Measurements from ENCODE around the gene SLC46A2. TPM values are rescaled to one million over a fixed set of nuclear protein-coding genes. Genes with fewer than 3 reads are reported as not detected.

Gene SLC46A2
- total and polyA plus RNA-seq, 2 of the 13 experiments (the other 11 are each of a cell fraction or from before 2014, with no cell fraction given): not detected

DNA sequence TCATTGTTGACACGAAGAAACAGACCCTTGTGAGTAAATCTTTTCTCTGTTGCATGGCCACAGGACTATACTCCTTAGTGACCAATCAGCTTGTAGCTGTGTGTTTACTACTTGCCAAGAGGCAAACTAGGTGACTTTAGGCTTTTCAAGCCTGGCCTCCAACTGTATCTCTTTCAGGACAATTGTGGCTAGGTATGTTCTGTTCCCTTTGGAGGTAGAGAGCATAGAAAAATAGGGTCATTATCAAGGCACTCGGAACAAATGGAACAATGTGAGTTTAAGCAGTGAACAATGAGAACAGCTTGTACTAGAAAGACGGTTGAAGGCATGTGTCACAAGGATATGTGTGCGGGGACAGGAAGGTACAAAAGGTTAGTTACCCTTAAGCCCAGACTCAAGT lies 48.1 kb downstream of the SLC46A2 start:
- Histone ChIP-seq H2AFZ (ENCODE audit: low read length) (no peak overlapping the region), H4K20me1 (ENCODE audit: insufficient read depth, low read length) (no peaks in the 10 kb centered on the region), H3K9me3 (ENCODE audit: low read length) (no peaks in the 10 kb centered on the region), H3K27me3 (ENCODE audit: control insufficient read depth in 1 of 2, insufficient read depth in 2 of 2, low read length in 2 of 2) (no peaks in the 10 kb centered on the region), H3K4me3 (replicated peaks in 1 of 3; ENCODE audit: insufficient read depth in 1 of 3, low read depth in 2 of 3, low read length in 3 of 3) (no peak overlapping the region), H3K4me2 (ENCODE audit: low read depth, low read length) (no peak overlapping the region), H3K36me3 (replicated peaks in 1 of 2; ENCODE audit: control insufficient read depth in 1 of 2, insufficient read depth in 2 of 2, low read length in 2 of 2) (peaks cover 5 to 15% of the 10 kb centered on the region in 2 experiments), H3K79me2 (ENCODE audit: insufficient read depth, low read length) (no peaks in the 10 kb centered on the region), H3K9ac (ENCODE audit: insufficient read depth, low read depth, low read length) (no peak overlapping the region), H3K27ac (ENCODE audit: extremely low read length, insufficient read depth, low read length) (no peak overlapping the region), H3K4me1 (ENCODE audit: insufficient read depth, low read length) (peaks cover 15% of the 10 kb centered on the region)
- POLR2A ChIA-PET: no interaction called here
- no peak for TF ChIP-seq ZNF10 (CRISPR knock-in tag; IDR thresholded peaks at IDR 0.05; ENCODE audit: borderline replicate concordance, low read depth)
- in situ Hi-C loops (cut with HindIII; ENCODE audit: extremely low pct_ligation_motif_present, low pct_unique_long_range_greater_than_20kb): no loop called here
- CTCF ChIA-PET (ENCODE audit: low intra/inter-chr PET ratio, low total read pairs): no interaction called here
- intact Hi-C loops (cut with micrococcal nuclease; ENCODE audit: unreplicated experiment): no loop called here
- ATAC-seq: no peak
- 96% methylated on average over 4 of the region's 4 CpGs for WGBS (ENCODE audit: low lambda C conversion rate)
- DNase-seq (ENCODE audit: low spot score): no peak
- BruUV-seq (replicated peaks): no TSS peak
- FAIRE-seq: no peak

GRCh38 chr9:112841261-112841660 lies 49.4 kb downstream of the SLC46A2 start:
- Histone ChIP-seq H3K4me1 (ENCODE audit: insufficient read depth, low read length) (peaks cover 26% of the 10 kb centered on the region), H4K20me1 (ENCODE audit: insufficient read depth, low read length) (no peaks in the 10 kb centered on the region), H3K4me2 (ENCODE audit: low read depth, low read length) (no peak overlapping the region; the same call in 1 of the 2 replicates), H3K9me3 (ENCODE audit: low read length) (no peaks in the 10 kb centered on the region), H3K27me3 (ENCODE audit: control insufficient read depth in 1 of 2, insufficient read depth in 2 of 2, low read length in 2 of 2) (no peaks in the 10 kb centered on the region), H2AFZ (ENCODE audit: low read length) (no peak overlapping the region), H3K36me3 (replicated peaks in 1 of 2; ENCODE audit: control insufficient read depth in 1 of 2, insufficient read depth in 2 of 2, low read length in 2 of 2) (peaks cover 3 to 15% of the 10 kb centered on the region in 2 experiments; a peak in 4 of 5 replicates), H3K9ac (ENCODE audit: insufficient read depth, low read depth, low read length) (no peak overlapping the region), H3K4me3 (replicated peaks in 1 of 3; ENCODE audit: insufficient read depth in 1 of 3, low read depth in 2 of 3, low read length in 3 of 3) (no peak overlapping the region), H3K79me2 (ENCODE audit: insufficient read depth, low read length) (no peaks in the 10 kb centered on the region), H3K27ac (ENCODE audit: extremely low read length, insufficient read depth, low read length) (no peak overlapping the region)
- peak; percentile 85 for ATAC-seq
- in situ Hi-C loops (cut with HindIII; ENCODE audit: extremely low pct_ligation_motif_present, low pct_unique_long_range_greater_than_20kb): no loop called here
- 53% methylated on average over 3 of the region's 3 CpGs for whole genome bisulfite sequencing (ENCODE audit: low lambda C conversion rate)
- FAIRE-seq: no peak
- CTCF ChIA-PET (ENCODE audit: low intra/inter-chr PET ratio, low total read pairs): no interaction called here
- BruUV-seq (replicated peaks): no TSS peak
- DNase-seq (ENCODE audit: low spot score): peak; percentile 77
- intact Hi-C loops (cut with micrococcal nuclease; ENCODE audit: unreplicated experiment): no loop called here
- POLR2A ChIA-PET: no interaction called here
- TF ChIP-seq ZNF766 (CRISPR knock-in tag; IDR thresholded peaks at IDR 0.05; ENCODE audit: borderline replicate concordance) (no peak), CEBPB (IDR thresholded peaks at IDR 0.05; ENCODE audit: borderline replicate concordance, low read depth, low read length) (no peak), SETDB1 (CRISPR knock-in tag; IDR thresholded peaks at IDR 0.05; ENCODE audit: borderline replicate concordance) (no peak), SOX6 (IDR thresholded peaks at IDR 0.05) (no peak), SOX6 (CRISPR knock-in tag; IDR thresholded peaks at IDR 0.05) (peak; percentile 49), EP300 (IDR thresholded peaks at IDR 0.05; ENCODE audit: low read depth in 2 of 2, low read length in 2 of 2) (peak in 1 of 2 experiments; percentile 41; a peak in 1 of 4 replicates), EP300 (CRISPR knock-in tag; IDR thresholded peaks at IDR 0.05; ENCODE audit: borderline replicate concordance) (no peak), MIXL1 (CRISPR knock-in tag; IDR thresholded peaks at IDR 0.05) (0 out of 2 replicates have a peak, but pooled peaks have one; percentile 23), RXRA (CRISPR knock-in tag; IDR thresholded peaks at IDR 0.05) (no peak), ZNF3 (CRISPR knock-in tag; IDR thresholded peaks at IDR 0.05) (no peak), MTA1 (CRISPR knock-in tag; IDR thresholded peaks at IDR 0.05; ENCODE audit: borderline replicate concordance) (no peak), SALL2 (CRISPR knock-in tag; IDR thresholded peaks at IDR 0.05) (no peak)
- TF ChIP-seq, protein P1, sequence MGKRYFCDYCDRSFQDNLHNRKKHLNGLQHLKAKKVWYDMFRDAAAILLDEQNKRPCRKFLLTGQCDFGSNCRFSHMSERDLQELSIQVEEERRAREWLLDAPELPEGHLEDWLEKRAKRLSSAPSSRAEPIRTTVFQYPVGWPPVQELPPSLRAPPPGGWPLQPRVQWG (CRISPR knock-in tag; IDR thresholded peaks at IDR 0.05; ENCODE audit: borderline replicate concordance, low read depth): no peak
- TF ChIP-seq, protein P2, sequence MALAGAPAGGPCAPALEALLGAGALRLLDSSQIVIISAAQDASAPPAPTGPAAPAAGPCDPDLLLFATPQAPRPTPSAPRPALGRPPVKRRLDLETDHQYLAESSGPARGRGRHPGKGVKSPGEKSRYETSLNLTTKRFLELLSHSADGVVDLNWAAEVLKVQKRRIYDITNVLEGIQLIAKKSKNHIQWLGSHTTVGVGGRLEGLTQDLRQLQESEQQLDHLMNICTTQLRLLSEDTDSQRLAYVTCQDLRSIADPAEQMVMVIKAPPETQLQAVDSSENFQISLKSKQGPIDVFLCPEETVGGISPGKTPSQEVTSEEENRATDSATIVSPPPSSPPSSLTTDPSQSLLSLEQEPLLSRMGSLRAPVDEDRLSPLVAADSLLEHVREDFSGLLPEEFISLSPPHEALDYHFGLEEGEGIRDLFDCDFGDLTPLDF (CRISPR knock-in tag; IDR thresholded peaks at IDR 0.05): no peak
- TF ChIP-seq, protein P3, sequence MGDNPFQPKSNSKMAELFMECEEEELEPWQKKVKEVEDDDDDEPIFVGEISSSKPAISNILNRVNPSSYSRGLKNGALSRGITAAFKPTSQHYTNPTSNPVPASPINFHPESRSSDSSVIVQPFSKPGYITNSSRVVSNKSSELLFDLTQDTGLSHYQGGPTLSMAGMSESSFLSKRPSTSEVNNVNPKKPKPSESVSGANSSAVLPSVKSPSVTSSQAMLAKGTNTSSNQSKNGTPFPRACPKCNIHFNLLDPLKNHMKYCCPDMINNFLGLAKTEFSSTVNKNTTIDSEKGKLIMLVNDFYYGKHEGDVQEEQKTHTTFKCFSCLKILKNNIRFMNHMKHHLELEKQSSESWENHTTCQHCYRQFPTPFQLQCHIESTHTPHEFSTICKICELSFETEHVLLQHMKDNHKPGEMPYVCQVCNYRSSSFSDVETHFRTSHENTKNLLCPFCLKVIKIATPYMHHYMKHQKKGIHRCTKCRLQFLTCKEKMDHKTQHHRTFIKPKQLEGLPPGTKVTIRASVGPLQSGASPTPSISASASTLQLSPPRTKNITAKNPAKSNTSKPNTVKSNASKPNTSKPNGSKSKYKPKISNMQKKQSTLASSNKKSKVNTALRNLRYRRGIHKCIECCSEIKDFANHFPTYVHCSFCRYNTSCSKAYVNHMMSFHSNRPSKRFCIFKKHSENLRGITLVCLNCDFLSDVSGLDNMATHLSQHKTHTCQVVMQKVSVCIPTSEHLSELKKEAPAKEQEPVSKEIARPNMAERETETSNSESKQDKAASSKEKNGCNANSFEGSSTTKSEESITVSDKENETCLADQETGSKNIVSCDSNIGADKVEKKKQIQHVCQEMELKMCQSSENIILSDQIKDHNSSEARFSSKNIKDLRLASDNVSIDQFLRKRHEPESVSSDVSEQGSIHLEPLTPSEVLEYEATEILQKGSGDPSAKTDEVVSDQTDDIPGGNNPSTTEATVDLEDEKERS (CRISPR knock-in tag; IDR thresholded peaks at IDR 0.05): no peak
